ENCODE measurements around the gene SPTBN1.
"Not testable (repeated sequence)": the region's sequence is repeated elsewhere in the genome, so short reads cannot be mapped to it uniquely, and the experiment has no call there.

Gene SPTBN1

DNA sequence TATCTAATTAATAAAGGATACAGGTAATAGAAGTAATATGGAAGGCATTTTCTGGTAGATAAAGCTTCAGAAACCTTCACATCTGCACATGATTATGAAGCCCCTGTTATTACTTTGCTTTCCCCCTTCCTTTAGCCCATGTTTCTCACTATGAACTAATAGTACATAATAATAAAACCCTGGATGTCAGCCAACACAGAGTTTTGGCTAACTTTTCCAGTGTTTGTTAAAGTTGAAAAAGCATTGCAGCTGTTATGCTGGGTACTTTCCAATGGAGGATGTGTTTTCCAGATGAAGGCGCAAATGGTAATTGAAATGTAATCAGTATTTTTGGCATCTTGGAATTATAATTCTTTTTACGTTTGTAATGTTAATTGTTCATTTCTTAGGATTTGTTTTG, 43.5 kb downstream of the SPTBN1 start:
- no peak for DNase-seq (ENCODE audit: low read depth in 2 of 2, low spot score in 1 of 2)

DNA sequence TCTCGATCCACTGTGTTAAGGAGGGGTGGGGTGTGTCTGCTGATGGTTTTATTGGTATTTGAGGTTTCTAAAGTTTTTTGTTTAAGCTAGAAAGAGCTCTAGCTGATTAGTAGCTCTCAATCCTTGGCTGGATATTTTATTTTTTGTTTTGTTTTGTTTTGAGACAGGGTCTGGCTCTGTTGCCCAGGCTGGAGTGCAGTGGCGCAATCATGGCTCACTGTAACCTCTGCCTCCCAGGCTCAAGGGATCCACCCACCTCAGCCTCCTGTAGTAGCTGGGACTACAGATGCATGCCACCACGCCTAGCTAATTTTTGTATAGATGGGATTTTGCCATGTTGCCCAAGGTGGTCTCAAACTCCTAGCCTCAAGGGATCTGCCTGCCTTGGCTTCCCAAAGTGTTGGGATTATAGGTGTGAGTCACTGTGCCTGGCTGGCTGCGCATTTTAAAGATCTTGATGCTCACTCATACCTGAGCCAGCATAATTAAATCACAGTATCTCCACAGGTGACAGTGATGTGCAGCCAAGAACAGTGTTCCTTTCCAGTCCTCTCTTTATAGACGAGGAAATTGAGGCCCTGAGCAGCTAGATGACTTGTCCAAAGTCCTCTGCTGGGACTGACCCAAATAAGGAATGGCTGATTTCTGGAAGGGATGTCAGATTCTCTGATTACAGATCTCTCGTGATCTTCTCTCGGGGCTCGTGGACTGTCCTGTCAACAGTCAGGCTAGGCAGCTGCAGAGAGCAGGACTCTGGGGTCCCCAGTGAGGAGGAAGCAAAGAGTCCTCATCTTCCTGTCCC, 44.5 kb downstream of the SPTBN1 start:
- DNase-seq (ENCODE audit: low read depth in 2 of 2, low spot score in 1 of 2): no peak

DNA sequence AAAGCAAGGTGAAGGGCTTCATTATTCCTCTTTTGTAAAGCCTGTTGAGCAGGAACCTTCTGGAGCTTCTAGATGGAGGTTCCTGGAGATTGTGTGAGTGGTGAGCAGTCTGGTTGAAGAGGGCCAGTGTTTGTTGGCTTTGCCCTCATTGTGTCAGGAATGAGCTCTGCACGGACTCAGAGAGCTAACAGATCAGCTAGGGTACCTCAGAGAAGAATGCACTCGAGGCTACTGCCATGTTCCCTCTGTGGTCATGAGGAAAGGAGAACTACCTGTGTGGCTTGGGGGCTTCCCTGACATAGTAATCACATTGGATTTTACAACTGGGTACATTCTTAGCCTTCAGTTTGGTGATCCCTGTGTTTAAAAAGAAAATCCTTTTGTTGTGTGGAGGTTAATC, 46.6 kb downstream of the SPTBN1 start:
- DNase-seq (ENCODE audit: low read depth in 2 of 2, low spot score in 1 of 2): no peak

DNA sequence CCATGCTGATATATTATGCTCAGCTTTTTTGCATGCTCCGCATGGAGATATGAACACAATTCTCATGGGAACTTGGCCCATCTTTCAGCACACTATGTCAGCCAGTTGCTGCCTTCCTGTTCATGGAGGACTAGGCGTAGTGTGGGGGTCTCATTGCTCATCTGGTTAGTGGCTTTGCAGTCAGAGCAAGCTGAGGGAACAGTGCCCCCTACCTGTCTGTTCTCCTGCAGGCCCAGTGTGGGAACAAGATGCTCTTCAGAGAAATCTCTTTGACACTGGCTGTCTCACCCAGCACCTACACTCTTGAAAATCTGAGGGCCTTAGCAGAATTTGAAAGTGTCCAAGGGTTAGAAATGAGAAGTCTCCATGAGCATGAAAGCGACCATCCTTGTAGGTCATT, 47.1 kb downstream of the SPTBN1 start:
- DNase-seq (ENCODE audit: low read depth in 2 of 2, low spot score in 1 of 2): no peak

DNA sequence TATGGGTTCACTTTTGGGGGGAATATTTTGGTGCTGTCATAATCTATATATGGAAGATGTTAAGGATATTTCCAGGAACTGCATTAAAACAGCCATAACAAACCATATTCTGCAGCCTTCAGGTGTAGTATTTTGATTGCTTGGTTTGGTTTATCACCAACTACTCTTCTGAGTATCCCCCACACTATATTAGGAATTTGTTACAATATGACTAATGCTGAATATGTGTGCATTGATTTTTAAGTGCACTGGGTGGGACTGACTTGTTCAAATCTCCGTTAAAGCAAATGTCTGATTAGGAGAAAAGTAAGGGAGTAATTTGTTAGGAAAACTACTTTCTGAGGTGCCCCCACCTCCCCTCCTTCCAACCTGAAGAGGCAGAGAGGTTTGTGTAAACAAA, 47.7 kb downstream of the SPTBN1 start:
- DNase-seq (ENCODE audit: low read depth in 2 of 2, low spot score in 1 of 2): no peak

DNA sequence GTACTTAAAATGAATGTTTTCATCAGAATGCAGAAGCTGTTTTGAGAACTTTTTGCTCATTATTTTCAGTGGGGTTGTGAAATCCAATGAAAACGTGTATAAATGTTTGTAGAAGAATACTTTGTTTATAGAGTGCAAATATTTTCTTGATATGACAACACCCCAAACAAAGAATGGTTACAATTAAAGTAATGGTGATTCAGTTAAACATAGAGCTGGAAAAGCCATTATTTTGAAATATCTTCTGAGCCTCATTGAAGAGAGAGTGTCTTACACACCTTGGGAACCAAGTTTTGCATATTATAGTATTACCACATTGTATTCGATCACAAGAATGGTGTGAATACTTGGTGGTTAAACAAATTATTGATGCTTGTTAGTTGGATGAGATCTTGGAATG, 48.7 kb downstream of the SPTBN1 start:
- DNase-seq (ENCODE audit: low read depth in 2 of 2, low spot score in 1 of 2): no peak

DNA sequence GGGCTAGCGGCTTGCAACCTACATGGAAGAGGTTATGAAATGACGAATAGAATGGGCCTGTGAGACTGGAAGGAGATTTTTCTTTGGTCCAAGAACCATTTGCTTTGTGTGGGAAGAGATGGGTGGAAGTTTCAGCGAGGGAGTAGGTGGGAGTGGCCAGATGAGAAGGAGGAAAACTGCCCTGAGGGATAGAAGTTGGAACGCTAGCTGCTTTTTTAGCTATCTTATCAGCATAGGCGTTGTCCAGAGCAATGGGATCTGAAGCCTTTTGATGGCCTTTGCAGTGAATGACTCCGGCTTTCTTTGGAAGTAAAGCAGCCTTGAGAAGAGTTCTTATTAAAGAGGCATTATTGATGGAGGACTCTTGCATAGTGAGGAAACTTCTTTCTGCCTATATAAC, 52.4 kb downstream of the SPTBN1 start:
- DNase-seq (ENCODE audit: low read depth in 2 of 2, low spot score in 1 of 2): no peak

DNA sequence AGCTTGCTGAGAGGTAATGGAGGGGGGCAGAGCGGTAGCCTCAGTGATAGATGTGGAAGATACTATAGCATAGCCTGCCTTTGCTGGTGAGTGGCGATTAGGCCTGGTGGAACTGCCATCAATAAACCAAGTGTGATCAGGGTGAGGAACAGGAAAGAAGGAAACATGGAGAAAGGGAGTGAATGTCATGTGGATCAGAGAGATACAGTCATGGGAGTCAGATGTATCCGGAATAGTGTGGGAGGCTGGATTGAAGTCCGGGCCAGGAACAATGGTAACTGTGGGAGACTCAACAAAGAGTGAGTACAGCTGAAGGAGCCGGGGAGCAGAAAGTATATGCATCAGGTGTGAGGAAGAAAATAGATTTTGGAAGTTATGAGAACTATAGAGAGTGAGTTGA, 52.9 kb downstream of the SPTBN1 start:
- not testable (repeated sequence) for DNase-seq (ENCODE audit: low read depth in 2 of 2, low spot score in 1 of 2)

DNA sequence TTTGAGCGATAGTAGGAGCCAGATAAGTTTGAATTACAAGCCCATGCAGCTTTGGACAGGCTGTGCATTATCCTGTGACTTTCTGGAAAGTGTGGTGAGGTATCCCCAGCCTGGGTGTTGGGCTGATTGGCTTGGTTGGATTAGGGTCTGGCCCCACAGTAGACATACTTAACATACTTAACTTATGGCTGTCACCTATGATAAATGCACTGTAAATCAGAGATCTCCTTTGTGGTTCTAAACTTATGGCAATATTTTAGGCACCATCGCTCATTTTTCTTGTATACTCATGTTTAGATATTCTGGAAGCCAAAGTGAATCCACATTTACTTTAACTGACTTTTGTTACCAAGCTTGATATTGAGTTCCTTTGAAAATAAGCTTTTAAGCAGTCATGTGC, 54.8 kb downstream of the SPTBN1 start:
- DNase-seq (ENCODE audit: low read depth in 2 of 2, low spot score in 1 of 2): no peak

DNA sequence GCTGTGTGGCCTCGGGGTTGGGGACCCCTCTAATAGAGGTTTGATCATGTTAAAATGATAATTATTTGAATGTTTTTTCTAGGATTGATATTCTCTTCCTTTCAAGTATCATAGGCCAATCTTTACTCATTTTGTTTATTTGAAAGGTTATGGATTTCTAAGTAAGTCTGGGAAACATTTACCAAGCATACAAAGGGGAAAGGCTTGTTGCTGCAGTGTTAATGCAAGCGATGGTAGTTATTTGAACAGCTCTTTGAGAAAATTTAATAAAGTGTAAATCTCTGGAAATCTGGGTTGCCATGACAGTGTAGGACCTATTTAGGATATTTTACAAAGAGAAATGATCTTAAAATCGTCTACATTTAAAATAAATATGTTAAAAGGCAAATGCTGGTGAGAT, 56.1 kb downstream of the SPTBN1 start:
- no peak for DNase-seq (ENCODE audit: low read depth in 2 of 2, low spot score in 1 of 2)

DNA sequence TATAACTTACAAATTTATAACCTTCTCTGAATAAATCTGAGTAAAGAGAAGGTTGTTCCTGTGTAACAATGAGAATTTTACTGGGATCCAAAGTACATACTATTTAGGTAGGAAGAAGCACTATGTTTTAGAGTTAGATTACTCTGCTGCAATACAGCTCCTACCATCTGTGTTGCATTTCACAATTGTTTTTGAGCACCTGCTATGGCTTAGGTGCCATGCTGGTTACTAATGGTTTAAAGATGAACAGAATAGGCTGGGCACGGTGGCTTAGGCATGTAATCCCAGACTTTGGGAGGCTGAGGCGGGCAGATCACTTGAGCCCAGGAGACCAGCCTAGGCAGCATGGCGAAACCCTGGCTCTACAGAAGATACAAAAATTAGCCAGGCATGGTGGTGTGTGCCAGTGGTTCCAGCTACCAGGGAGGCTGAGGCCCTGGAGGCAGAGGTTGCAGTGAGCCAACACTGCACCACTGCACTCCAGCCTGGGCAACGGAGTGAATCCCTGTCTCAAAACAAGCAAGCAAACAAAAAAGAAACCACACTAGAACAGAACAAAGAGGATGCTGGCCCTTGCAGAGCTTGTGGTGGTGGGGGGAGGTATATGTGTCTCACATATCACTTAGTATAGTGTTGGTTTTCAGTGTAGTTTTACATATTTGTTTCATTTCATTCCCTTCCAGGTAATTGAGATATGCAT, 56.7 kb downstream of the SPTBN1 start:
- no peak for DNase-seq (ENCODE audit: low read depth in 2 of 2, low spot score in 1 of 2)

DNA sequence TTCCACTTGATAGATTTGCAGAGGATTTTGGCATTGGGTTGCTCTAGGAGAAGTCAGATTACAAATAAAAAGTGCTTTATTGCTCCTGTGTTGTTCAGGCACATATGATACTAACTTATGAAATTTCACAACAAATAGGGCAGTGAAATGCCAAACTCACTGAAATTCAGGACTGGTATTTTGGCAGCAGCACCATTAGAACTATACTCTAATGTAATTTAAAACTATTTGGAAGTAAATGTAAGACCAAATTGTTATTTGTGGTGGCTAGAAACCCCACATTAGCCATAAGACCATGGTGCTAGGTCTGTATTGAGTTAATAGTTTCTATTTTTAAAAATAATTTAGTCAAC, 57.2 kb downstream of the SPTBN1 start:
- DNase-seq (ENCODE audit: low read depth in 2 of 2, low spot score in 1 of 2): no peak

DNA sequence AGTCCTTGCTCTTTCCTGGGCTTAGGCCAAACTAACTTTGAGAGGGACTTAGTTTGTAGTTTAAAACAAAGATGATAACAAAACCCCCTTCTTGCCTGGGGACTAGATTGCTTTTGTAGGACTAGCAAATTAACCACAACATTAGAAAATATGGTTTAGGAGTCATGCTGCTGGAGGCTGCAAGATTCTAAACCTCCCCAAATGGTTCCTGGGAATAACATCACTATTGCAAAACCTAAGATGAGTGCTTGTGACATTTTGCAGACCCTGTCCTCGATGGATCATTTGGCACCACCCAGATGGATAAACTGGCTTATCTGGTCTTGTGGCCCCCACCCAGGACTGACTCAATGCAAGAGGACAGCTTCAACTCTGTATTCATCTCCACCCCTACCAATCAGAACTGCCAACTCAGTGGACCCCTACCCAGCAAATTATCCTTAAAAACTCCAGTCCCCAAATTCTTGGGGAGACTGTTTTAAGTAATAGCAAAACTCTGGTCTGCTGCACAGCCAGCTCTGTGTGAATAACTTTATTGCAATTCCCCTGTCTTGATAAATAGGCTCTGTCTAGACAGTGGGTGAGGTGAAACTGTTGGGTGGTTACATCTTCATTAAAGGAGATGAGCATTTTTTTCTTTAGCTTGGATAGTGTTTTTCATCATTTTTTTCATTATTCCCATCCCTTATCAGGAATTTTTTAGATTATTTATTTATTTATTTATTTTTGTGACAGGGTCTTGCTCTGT, 58.9 kb downstream of the SPTBN1 start:
- no peak for DNase-seq (ENCODE audit: low read depth in 2 of 2, low spot score in 1 of 2)

DNA sequence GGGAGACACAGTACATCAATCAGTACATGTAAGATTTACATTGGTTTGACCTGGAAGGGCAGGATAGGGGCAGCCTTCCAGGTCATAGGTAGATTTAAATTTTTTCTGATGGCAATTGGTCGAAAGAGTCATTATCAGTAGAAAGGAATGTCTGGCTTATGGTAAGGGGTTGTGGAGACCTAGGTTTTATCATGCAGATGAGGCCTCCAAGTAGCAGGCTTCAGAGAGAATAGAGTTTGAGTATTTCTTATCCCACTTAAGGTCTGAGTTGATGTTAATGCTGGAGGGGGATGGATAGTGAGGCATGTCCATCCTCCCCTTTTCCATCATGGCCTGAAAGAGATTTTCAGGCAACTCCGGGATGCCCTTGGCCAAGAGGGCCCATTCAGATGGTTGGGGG, 60.7 kb downstream of the SPTBN1 start:
- DNase-seq (ENCODE audit: low read depth in 2 of 2, low spot score in 1 of 2): no peak

DNA sequence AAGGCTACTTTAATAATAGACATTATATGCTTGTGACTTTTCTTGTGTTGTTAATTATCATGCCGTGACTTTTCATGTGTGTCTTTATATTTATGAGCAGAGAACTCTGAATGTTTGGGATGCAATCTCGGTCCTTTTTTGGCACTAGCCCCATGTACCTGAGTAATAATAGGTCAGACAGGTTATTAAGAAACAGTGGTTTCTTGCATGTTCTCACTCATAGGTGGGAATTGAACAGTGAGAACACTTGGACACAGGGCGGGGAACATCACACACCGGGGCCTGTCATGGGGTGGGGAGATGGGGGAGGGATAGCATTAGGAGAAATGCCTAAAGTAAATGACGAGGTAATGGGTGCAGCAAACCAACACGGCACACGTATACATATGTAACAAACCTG, 61.9 kb downstream of the SPTBN1 start:
- DNase-seq (ENCODE audit: low read depth in 2 of 2, low spot score in 1 of 2): not testable (repeated sequence)

DNA sequence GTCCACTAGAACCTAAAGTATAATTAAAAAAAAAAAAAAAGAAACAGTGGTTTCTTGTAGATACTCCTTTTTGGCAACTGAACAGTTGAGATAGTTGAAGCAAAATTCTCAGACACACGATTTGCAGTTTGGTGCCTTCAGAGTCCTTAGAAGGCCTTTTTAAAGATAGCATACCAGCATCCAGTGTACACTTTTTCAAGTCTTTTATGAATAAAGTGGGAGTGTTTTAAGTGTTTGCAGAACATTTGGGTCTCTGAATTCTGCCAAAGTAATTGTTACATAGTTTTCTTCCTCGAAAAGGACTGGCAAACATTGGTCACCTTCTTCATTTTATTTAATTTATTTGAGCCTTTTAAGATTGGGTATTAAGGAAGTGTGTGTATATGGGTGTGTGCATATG, 62.3 kb downstream of the SPTBN1 start:
- no peak for DNase-seq (ENCODE audit: low read depth in 2 of 2, low spot score in 1 of 2)

DNA sequence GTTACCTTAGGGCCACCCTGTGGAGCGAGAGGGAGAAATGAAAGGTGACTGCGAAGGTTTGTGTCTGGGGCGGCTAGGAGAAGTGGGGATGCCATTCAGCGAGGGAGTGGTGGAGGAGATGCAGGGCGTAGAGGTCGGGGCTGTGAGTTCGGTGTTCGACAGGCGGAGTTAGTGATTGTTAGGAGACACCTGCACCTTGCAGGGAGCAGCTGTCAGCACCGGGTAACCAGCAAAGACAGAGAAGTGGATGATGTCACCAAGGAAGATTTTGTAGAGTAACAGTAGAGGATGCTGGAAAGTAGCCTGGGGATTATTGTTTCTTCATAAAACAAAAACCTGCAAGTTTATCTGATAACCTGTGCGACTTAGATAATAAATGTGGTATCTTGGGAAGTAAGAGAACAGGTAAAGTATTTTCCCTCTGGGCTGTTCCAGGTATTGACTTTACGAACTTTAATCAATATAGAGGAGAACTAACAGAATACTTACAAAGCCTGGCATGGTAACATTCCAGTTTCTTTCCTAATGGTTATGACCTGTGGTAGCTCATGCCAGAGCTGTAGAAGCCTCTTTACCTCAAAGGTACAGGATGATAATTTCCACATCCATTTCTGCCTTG, 63.8 kb downstream of the SPTBN1 start:
- no peak for DNase-seq (ENCODE audit: low read depth in 2 of 2, low spot score in 1 of 2)

DNA sequence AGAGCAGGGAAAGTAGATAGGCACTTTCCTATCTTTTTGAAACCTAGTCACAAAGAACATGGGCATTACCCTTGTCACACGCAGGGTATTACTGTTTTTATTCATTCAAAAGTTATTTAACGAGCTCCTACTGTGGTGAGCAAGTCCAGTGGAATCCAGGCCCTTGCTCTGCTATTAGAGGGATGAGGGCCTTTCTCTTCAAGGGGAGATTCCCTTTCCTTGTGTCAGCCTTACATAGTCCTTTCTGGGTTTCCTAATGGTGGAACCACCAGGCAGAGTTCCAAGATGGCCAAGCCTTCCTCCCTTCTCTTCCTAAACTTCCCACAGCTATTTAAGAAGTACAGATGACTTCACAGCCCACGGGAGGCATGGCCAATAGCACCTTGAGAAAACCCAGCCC, 64.6 kb downstream of the SPTBN1 start:
- DNase-seq (ENCODE audit: low read depth in 2 of 2, low spot score in 1 of 2): no peak

DNA sequence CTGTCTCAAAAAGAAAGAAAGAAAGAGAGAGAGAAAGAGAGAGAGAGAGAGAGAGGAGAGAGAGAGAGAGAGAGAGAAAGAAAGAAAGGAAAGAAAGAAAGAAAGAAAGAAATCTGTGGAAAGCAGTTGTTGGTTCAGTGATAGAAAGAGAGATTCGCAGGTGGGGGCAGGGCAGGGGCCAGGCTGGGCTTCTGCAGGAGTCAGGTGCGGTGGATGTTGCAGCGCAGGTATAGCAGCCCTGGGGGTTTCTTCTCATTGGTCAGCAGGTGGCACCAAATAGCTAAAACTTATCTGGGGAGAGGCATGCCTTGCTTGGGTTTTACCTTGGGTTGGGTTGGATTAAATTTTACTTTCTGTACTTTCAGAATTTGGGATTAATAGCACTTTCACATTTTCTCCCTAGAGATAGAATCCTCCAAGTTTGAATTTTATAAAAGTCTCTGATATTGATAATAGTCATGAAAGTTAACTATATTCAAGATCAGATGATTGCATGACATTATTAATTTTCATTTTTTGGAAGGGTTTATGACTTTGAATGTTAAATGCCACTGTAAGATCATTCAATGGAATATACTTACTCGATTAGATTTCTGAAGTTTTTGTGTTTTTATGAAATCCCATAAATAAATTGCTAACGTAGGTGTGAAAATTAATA, 66.6 kb downstream of the SPTBN1 start:
- DNase-seq (ENCODE audit: low read depth in 2 of 2, low spot score in 1 of 2): peak; percentile 22 to 37

DNA sequence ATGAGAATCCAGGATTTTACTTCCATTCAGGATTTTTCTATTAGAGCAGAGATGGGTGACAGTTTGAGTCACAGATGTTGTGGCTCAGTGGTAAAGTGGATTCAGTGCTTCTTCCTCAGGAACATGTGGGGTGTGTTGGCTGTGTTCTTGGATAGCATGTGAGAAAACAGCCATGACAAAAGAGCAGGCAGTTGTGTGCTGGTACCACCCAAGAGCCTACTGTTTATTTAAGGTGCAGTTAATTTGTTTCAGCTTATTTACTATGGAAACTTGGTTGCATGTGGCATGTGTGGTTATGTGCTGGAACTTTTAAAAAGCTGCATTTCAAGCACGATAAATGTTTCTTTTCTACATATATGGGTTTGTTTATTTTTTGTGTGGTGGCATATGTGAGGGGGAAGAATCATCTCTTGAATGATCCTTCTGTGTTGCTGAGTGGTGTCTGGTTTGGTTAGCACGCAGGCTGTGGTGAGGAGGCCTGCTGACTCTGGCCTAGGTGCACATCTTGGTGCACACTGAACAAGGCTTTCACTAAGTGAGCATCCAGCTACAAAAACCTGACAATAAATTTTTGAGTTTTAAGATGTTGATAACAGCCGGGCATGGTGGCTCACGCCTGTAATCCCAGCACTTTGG, 67.3 kb downstream of the SPTBN1 start:
- no peak for DNase-seq (ENCODE audit: low read depth in 2 of 2, low spot score in 1 of 2)

All from stimulated activated CD8-positive, alpha-beta memory T cell treated with anti-CD3 and anti-CD28 coated beads, Interleukin-4, amount 100 ng/mL, for 1 hour (primary cell).